OCI-LY7 (cell line): ENCODE results near the gene JCAD. TPM values are rescaled to one million over a fixed set of nuclear protein-coding genes. Genes with fewer than 3 reads are reported as not detected.

Experiments used
- BruUV-seq: library from RNA; stranded (reverse); fragments of 400-500 nt; replicated peaks from 2 replicates; lab custom pipeline; 2021; lab: Mats Ljungman, UMichigan
- CTCF ChIA-PET: fragments of 300-600 bp; sonication (Branson Sonifier 250); formaldehyde crosslinking; loops from one replicate; lab custom pipeline; 2022; ENCODE audit warnings: antibody characterized with exemption; ENCODE audit not compliant: unreplicated experiment; lab: Charles Lee
- POLR2A ChIA-PET: fragments of 300-600 bp; sonication (Branson Sonifier 250); formaldehyde crosslinking; loops from one replicate; lab custom pipeline; 2022; ENCODE audit warnings: antibody characterized with exemption; lab: Charles Lee
- DNase-seq: peaks from one replicate; pipeline ENCODE4 v3.0.0-alpha.2; 2015; ENCODE audit warnings: low spot score
- H2AFZ ChIP-seq: fragments of 200-600 bp; sonication (generic), shearing (Covaris generic); 2 replicates; pipeline ENCODE4 v1.6.1; 2014; ENCODE audit warnings: mild to moderate bottlenecking, antibody characterized with exemption, low read length, moderate library complexity
- H3K27ac ChIP-seq: fragments of 200-600 bp; sonication (generic); 2 replicates; pipeline ENCODE4 v1.5.1; 2014; ENCODE audit warnings: mixed run types, low read depth, mild to moderate bottlenecking, moderate library complexity, low read length, inconsistent platforms; ENCODE audit not compliant: poor library complexity, severe bottlenecking
- H3K36me3 ChIP-seq: fragments of 200-600 bp; sonication (generic); 2 replicates; pipeline ENCODE4 v1.6.1; 2014; ENCODE audit warnings: mild to moderate bottlenecking, antibody characterized with exemption, low read length, moderate library complexity, mixed read lengths; ENCODE audit not compliant: insufficient read depth
- H3K4me1 ChIP-seq: fragments of 200-600 bp; sonication (generic); 2 replicates; pipeline ENCODE4 v1.5.1; 2014; ENCODE audit warnings: mild to moderate bottlenecking, low read length; ENCODE audit not compliant: insufficient read depth, poor library complexity, severe bottlenecking
- H3K4me2 ChIP-seq: fragments of 200-600 bp; sonication (generic); 2 replicates; pipeline ENCODE4 v1.6.1; 2014; ENCODE audit warnings: mild to moderate bottlenecking, low read length
- H3K4me3 ChIP-seq: fragments of 200-600 bp; sonication (generic); 2 replicates; pipeline ENCODE4 v1.5.1; 2014; ENCODE audit warnings: mild to moderate bottlenecking, low read depth, low read length; ENCODE audit not compliant: poor library complexity, severe bottlenecking
- H3K79me2 ChIP-seq: fragments of 200-600 bp; sonication (generic); 2 replicates; pipeline ENCODE4 v1.6.1; 2016; ENCODE audit warnings: low read depth, mild to moderate bottlenecking, low read length, moderate library complexity, mixed read lengths; ENCODE audit not compliant: insufficient read depth
- H3K9me2 ChIP-seq: fragments of 200-600 bp; sonication (generic); 2 replicates; pipeline ENCODE4 v1.6.1; 2016; ENCODE audit warnings: mild to moderate bottlenecking, low read length, mixed read lengths; ENCODE audit not compliant: insufficient read depth
- H3K9me3 ChIP-seq: fragments of 200-600 bp; sonication (generic); 2 replicates; pipeline ENCODE4 v1.6.1; 2014; ENCODE audit warnings: mild to moderate bottlenecking, mixed run types, low read length, mixed read lengths
- H4K20me1 ChIP-seq: fragments of 200-600 bp; sonication (generic); 2 replicates; pipeline ENCODE4 v1.6.1; 2014; ENCODE audit warnings: mild to moderate bottlenecking, antibody characterized with exemption, low read length, moderate library complexity, mixed read lengths; ENCODE audit not compliant: insufficient read depth
- EZH2phosphoT487 ChIP-seq: fragments of 200-600 bp; sonication (generic); IDR thresholded peaks from 2 replicates; pipeline ENCODE4 v1.6.1; 2018; ENCODE audit warnings: low read depth, borderline replicate concordance, mild to moderate bottlenecking, mixed run types, antibody characterized with exemption, low read length, moderate library complexity, mixed read lengths
- intact Hi-C: fragments of 100-400 bp; cut with micrococcal nuclease; formaldehyde crosslinking; loops from one replicate; pipeline ENCODE4 v1.10.0; 2022; ENCODE audit not compliant: unreplicated experiment
- total RNA-seq, 2 experiments: library from RNA; depleted of rRNA in 1 of 2; stranded (reverse); fragments of >200 nt in 1 of 2; shearing (Covaris generic) in 1 of 2; gene quantifications; 2 replicates each; pipeline ENCODE4 v1.2.3, GENCODE V29; 2014 to 2022
- TF ChIP-seq, protein P1 (sequence below): fragments of 200-600 bp; sonication (generic); conservative IDR thresholded peaks from 2 replicates; pipeline ENCODE4 v1.5.1; 2014; ENCODE audit warnings: mild to moderate bottlenecking, antibody characterized with exemption, low read length, moderate library complexity, mixed read lengths

Gene JCAD
- total RNA-seq, 2 experiments from 2014 or later: not detected

DNA sequence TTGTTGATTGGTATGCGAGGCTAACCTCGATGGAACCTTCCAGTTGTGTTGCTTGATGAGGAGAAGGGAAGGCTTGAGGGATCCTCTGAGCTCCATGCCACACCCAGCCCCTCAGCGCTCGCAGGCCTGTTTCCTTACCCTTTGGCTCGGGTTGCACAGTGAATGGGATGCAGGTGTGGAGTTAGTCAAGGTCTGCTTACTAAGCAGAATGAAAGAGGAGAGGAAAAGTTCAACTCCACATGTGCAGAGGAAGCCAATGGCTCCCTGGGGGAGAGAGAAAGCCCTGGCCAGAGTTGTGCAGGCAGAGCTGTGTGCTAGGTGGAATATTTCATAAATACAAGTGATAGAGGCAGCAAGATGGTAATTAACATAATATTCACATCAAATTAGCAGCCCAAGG lies 85.5 kb downstream of the JCAD start:
- Histone ChIP-seq H3K4me3 (no peak overlapping the region), H3K9me2 (no peaks in the 10 kb centered on the region), H3K4me1 (no peaks in the 10 kb centered on the region), H3K27ac (no peak overlapping the region), H2AFZ (no peak overlapping the region), H4K20me1 (no peaks in the 10 kb centered on the region), H3K9me3 (no peaks in the 10 kb centered on the region), H3K79me2 (no peaks in the 10 kb centered on the region), H3K4me2 (no peak overlapping the region), H3K36me3 (no peaks in the 10 kb centered on the region)
- TF ChIP-seq EZH2phosphoT487: no peak
- TF ChIP-seq, protein P1, sequence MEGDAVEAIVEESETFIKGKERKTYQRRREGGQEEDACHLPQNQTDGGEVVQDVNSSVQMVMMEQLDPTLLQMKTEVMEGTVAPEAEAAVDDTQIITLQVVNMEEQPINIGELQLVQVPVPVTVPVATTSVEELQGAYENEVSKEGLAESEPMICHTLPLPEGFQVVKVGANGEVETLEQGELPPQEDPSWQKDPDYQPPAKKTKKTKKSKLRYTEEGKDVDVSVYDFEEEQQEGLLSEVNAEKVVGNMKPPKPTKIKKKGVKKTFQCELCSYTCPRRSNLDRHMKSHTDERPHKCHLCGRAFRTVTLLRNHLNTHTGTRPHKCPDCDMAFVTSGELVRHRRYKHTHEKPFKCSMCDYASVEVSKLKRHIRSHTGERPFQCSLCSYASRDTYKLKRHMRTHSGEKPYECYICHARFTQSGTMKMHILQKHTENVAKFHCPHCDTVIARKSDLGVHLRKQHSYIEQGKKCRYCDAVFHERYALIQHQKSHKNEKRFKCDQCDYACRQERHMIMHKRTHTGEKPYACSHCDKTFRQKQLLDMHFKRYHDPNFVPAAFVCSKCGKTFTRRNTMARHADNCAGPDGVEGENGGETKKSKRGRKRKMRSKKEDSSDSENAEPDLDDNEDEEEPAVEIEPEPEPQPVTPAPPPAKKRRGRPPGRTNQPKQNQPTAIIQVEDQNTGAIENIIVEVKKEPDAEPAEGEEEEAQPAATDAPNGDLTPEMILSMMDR: no peak
- ChIA-PET POLR2A (no interaction called here), CTCF (no interaction called here)
- no peak for DNase-seq
- intact Hi-C loops: no loop called here
- BruUV-seq: no TSS peak

DNA sequence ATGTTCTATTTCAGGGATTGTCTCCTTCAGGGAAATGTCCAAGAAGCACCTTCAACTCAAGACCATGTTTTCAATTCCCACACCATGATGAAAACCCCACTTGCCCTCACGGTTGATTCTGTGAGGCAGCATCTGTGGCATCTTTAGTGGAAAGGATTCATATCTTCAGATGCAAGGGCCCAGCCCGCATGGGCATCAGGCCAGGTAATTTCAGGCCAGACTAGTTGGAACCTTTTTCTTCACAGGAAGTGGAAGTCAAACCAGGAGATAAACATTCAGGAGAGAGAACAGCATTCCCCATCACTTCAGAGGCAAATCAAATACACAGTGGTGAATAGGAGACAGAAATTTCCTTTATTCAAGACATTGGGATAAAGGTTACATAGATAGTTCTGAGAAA lies 88.8 kb downstream of the JCAD start:
- no peaks in the 10 kb centered on the region for H3K9me2 ChIP-seq
- ChIA-PET CTCF (no interaction called here), POLR2A (no interaction called here)
- TF ChIP-seq, protein P1: no peak
- no peak for TF ChIP-seq EZH2phosphoT487
- no peaks in the 10 kb centered on the region for H3K36me3 ChIP-seq
- no TSS peak for BruUV-seq
- H2AFZ ChIP-seq: no peak overlapping the region
- intact Hi-C loops: no loop called here
- no peak overlapping the region for H3K4me2 ChIP-seq
- no peaks in the 10 kb centered on the region for H3K79me2 ChIP-seq
- no peaks in the 10 kb centered on the region for H4K20me1 ChIP-seq
- H3K4me3 ChIP-seq: no peak overlapping the region
- no peak for DNase-seq
- H3K27ac ChIP-seq: no peak overlapping the region
- H3K4me1 ChIP-seq: no peaks in the 10 kb centered on the region
- no peaks in the 10 kb centered on the region for H3K9me3 ChIP-seq

DNA sequence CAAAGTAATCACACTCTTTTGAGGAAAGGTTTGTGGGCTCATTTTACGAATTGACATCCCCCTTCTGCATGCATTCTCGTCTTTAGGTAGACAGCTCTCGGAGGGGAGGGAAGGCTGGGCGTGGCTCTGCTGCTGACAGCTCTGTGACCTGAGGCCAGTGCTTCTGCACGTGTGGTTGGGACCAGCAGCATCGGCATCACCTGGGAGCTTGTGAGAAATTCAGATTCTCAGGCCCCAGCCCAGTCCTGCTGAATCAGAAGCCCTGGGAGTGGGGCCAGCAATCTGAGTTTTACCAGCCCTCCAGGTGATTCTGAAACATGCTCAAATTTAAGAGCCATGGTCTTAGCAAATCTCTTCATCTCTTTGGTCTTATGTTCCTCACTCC lies 89.4 kb downstream of the JCAD start:
- no peaks in the 10 kb centered on the region for H3K79me2 ChIP-seq
- intact Hi-C loops: no loop called here
- no peak overlapping the region for H2AFZ ChIP-seq
- H3K36me3 ChIP-seq: no peaks in the 10 kb centered on the region
- TF ChIP-seq EZH2phosphoT487: no peak
- TF ChIP-seq, protein P1: no peak
- DNase-seq: no peak
- no TSS peak for BruUV-seq
- POLR2A ChIA-PET: no interaction called here
- no peaks in the 10 kb centered on the region for H4K20me1 ChIP-seq
- H3K27ac ChIP-seq: no peak overlapping the region
- CTCF ChIA-PET: no interaction called here
- H3K9me2 ChIP-seq: no peaks in the 10 kb centered on the region
- no peak overlapping the region for H3K4me3 ChIP-seq
- no peaks in the 10 kb centered on the region for H3K4me1 ChIP-seq
- H3K4me2 ChIP-seq: no peak overlapping the region
- no peaks in the 10 kb centered on the region for H3K9me3 ChIP-seq
